GM23248 (cell line): ENCODE measurements around the gene S100A1.

Experiments used
- EZH2 ChIP-seq: fragments of 200-600 bp; sonication (generic); IDR thresholded peaks from 2 replicates; pipeline ENCODE4 v1.6.1; 2018; ENCODE audit warnings: antibody characterized with exemption, mild to moderate bottlenecking; ENCODE audit not compliant: insufficient read depth, poor library complexity, severe bottlenecking
- EZH2phosphoT487 ChIP-seq: fragments of 200-600 bp; sonication (generic); IDR thresholded peaks from 2 replicates; pipeline ENCODE4 v1.6.1; 2018; ENCODE audit warnings: antibody characterized with exemption, moderate library complexity, mild to moderate bottlenecking, low read depth; ENCODE audit not compliant: insufficient read depth

- TF ChIP-seq EZH2phosphoT487, result no peak
- TF ChIP-seq EZH2, result no peak
Observed at GRCh38 chr1:153649137-153649862, 21.1 kb downstream of the S100A1 start.
